ENCODE data around the gene TNFSF13.

The TNFSF13 gene

DNA sequence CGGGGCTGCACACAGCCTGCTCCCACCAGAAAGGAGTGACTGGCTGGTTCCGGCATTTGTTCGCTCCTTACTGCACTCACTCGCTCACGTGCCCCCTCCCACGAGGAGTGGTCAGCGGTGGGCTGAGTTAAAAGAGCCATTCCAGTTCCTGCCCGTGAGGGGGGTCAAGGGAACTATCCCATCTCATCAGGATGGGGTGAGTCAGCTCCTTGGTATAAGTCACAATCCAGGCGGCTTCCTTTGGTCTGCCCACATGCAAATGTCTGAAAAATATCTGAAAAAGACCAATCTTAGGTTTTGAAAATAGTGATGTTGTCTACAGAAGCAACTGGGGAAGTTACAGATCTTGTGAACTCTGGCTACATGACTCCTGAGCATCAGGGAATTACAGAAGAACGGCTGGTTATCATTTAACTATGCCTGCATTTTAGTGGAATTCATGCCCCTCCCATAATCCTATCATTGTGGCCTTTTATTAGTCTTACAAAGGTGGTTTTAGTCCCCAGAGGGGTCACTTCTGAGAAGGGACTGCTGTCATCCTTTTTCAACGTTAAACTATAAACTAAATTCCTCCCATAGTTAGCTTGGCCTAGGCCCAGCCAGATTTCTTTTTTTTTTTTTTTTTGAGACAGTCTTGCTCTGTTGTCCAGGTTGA, 19.5 kb upstream of the TNFSF13 start:
- H3K27ac ChIP-seq: no peak overlapping the region
- DNase-seq (ENCODE audit: low spot score): no peak
- H3K4me3 ChIP-seq: no peak overlapping the region
- TF ChIP-seq, protein P1, sequence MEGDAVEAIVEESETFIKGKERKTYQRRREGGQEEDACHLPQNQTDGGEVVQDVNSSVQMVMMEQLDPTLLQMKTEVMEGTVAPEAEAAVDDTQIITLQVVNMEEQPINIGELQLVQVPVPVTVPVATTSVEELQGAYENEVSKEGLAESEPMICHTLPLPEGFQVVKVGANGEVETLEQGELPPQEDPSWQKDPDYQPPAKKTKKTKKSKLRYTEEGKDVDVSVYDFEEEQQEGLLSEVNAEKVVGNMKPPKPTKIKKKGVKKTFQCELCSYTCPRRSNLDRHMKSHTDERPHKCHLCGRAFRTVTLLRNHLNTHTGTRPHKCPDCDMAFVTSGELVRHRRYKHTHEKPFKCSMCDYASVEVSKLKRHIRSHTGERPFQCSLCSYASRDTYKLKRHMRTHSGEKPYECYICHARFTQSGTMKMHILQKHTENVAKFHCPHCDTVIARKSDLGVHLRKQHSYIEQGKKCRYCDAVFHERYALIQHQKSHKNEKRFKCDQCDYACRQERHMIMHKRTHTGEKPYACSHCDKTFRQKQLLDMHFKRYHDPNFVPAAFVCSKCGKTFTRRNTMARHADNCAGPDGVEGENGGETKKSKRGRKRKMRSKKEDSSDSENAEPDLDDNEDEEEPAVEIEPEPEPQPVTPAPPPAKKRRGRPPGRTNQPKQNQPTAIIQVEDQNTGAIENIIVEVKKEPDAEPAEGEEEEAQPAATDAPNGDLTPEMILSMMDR (IDR thresholded peaks at IDR 0.05): no peak

GRCh38 chr17:7541074-7541621, 17.4 kb upstream of the TNFSF13 start:
- no peak for DNase-seq (ENCODE audit: low spot score)
- Histone ChIP-seq H3K4me3 (no peak overlapping the region), H3K27ac (no peak overlapping the region)
- TF ChIP-seq, protein P1 (IDR thresholded peaks at IDR 0.05): no peak

- no peak for DNase-seq (ENCODE audit: low spot score)
- peak overlapping the region in 1 of 2 donors; percentile 54 for H3K27ac ChIP-seq
- H3K4me3 ChIP-seq: no peak overlapping the region
- TF ChIP-seq, protein P1 (IDR thresholded peaks at IDR 0.05): no peak
Observed at GRCh38 chr17:7544911-7545310, 13.6 kb upstream of the TNFSF13 start.

DNA sequence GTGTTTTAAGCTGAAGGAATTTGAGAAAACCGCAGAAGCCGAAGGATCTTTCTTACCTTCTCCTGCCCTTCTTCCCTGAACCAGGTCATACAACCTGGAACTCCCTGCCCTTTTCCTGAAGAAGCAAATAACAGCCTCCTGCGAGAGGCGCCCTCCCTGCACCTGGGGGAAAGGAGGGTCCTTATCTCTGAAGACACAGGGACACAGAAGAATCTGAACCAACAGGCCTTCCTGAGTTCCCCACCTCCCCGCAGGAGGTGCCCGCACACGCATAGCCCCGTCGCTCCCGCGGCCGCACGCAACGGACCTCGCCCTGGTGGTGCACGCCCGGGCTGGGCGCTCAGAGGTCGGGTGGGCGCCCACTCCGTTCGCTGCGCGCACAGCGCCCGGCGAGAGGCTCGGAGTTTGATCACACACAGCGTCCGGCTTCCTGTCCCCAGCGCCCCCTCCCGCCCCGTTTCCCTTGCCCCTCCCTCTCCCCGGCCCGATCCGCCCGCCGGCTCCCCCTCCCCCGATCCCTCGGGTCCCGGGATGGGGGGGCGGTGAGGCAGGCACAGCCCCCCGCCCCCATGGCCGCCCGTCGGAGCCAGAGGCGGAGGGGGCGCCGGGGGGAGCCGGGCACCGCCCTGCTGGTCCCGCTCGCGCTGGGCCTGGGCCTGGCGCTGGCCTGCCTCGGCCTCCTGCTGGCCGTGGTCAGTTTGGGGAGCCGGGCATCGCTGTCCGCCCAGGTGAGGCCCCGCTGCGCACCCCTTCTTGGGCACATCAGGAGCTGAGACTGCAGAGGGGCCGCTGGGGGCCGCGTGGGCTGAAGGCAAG, 9.8 kb upstream of the TNFSF13 start, which contains the start of gene TNFSF12:
Gene TNFSF12 (plus strand): TSS at position 474 of the 816 bp plus-strand sequence. CDS start 96 bp downstream, at position 570.
- peak; percentile 78 for DNase-seq (ENCODE audit: low spot score)

GRCh38 chr17:7549401-7550055, 9.0 kb upstream of the TNFSF13 start:
- DNase-seq (ENCODE audit: low spot score): no peak

More for the DNA sequence above, 9.8 kb upstream of the TNFSF13 start, which contains the start of gene TNFSF12:
- TF ChIP-seq, protein P1 (IDR thresholded peaks at IDR 0.05): no peak
- H3K4me3 ChIP-seq: peak within 1 kb of the TSS; percentile 75
- peak within 1 kb of the TSS; percentile 93 for H3K27ac ChIP-seq

DNA sequence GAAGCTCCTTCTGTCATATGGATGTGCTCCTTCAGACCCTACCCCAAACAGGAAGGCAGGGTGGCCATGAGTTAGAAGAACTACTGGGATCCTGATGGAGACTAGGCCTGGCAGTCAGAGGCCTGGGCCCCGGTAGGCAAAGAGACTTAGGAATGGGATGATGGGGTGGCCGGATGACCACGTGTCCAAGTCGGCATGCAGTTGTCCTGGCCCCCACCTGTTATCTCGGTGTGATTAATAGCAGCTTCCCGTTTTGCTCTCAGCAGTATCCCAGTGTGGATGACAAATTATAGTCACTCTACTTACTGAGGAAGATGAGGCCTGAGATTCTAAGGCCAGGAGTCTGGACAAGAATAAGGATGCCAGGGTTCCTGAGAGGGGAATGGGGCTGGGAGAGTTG, 8.2 kb upstream of the TNFSF13 start:
- TF ChIP-seq, protein P1 (IDR thresholded peaks at IDR 0.05): no peak
- H3K4me3 ChIP-seq: peak overlapping the region; percentile 75
- H3K27ac ChIP-seq: peak overlapping the region; percentile 93
- no peak for DNase-seq (ENCODE audit: low spot score)

More at GRCh38 chr17:7549401-7550055, 9.0 kb upstream of the TNFSF13 start:
- TF ChIP-seq, protein P1 (IDR thresholded peaks at IDR 0.05): no peak
- Histone ChIP-seq H3K4me3 (peak overlapping the region; percentile 75), H3K27ac (peak overlapping the region; percentile 93)

Measured in coronary artery (tissue), 2 donors.